HG03108 (cell line): ENCODE data around the gene TTC7B.

Experiments
- ATAC-seq: cut with Tn5 transposase; IDR thresholded peaks from one replicate; pipeline ENCODE4 v1.9.1; 2021; ENCODE audit warnings: moderate library complexity; ENCODE audit not compliant: unreplicated experiment

TTC7B gene

GRCh38 chr14:90743826-90744225, 72.4 kb downstream of the TTC7B start:
- no peak for ATAC-seq

- ATAC-seq: no peak
These were observed 72.8 kb downstream of the TTC7B start for GRCh38 chr14:90743425-90743824.

GRCh38 chr14:90742729-90743128, 73.5 kb downstream of the TTC7B start:
- ATAC-seq: no peak

GRCh38 chr14:90742252-90742651, 74.0 kb downstream of the TTC7B start:
- no peak for ATAC-seq

GRCh38 chr14:90741682-90741946, 74.6 kb downstream of the TTC7B start:
- no peak for ATAC-seq

- ATAC-seq: no peak
These were observed 75.1 kb downstream of the TTC7B start for GRCh38 chr14:90740946-90741681.

- no peak for ATAC-seq
These were observed 76.1 kb downstream of the TTC7B start for GRCh38 chr14:90740081-90740480.

- ATAC-seq: no peak
These were observed 76.7 kb downstream of the TTC7B start for GRCh38 chr14:90739318-90740068.

- no peak for ATAC-seq
These were observed 83.0 kb downstream of the TTC7B start for GRCh38 chr14:90733139-90733808.

GRCh38 chr14:90732718-90733117, 83.5 kb downstream of the TTC7B start:
- ATAC-seq: no peak

- no peak for ATAC-seq
These were observed 84.1 kb downstream of the TTC7B start for GRCh38 chr14:90732139-90732538.

GRCh38 chr14:90731487-90731886, 84.7 kb downstream of the TTC7B start:
- ATAC-seq: no peak

GRCh38 chr14:90730206-90730766, 85.9 kb downstream of the TTC7B start:
- ATAC-seq: no peak

GRCh38 chr14:90728951-90729350, 87.3 kb downstream of the TTC7B start:
- ATAC-seq: no peak

GRCh38 chr14:90727082-90727481, 89.1 kb downstream of the TTC7B start:
- ATAC-seq: no peak

- no peak for ATAC-seq
These were observed 89.6 kb downstream of the TTC7B start for GRCh38 chr14:90726656-90727055.

- no peak for ATAC-seq
These were observed 91.4 kb downstream of the TTC7B start for GRCh38 chr14:90724866-90725265.

GRCh38 chr14:90722590-90722989, 93.6 kb downstream of the TTC7B start:
- ATAC-seq: no peak

GRCh38 chr14:90721619-90722305, 94.5 kb downstream of the TTC7B start:
- no peak for ATAC-seq

- no peak for ATAC-seq
These were observed 95.4 kb downstream of the TTC7B start for GRCh38 chr14:90720832-90721231.

- no peak for ATAC-seq
These were observed 95.9 kb downstream of the TTC7B start for GRCh38 chr14:90720336-90720735.
